A673 (cell line): ENCODE results near the gene APBA3. TPM values are rescaled to one million over a fixed set of nuclear protein-coding genes. Genes with fewer than 3 reads are reported as not detected.

Source experiments
- BruUV-seq: library from RNA; stranded (reverse); fragments of 400-500 nt; replicated peaks from 2 replicates; lab custom pipeline; 2021; lab: Mats Ljungman, UMichigan
- CTCF ChIA-PET: fragments of 300-600 bp; sonication (Branson Sonifier 250); formaldehyde crosslinking; loops from one replicate; lab custom pipeline; 2022; ENCODE audit warnings: antibody characterized with exemption; lab: Charles Lee
- POLR2A ChIA-PET: fragments of 300-600 bp; sonication (Branson Sonifier 250); formaldehyde crosslinking; loops from one replicate; lab custom pipeline; 2022; ENCODE audit warnings: antibody characterized with exemption; ENCODE audit not compliant: low non-redundant PET; lab: Charles Lee
- DNase-seq: peaks from one replicate; pipeline ENCODE4 v3.0.0-alpha.2; 2015; ENCODE audit warnings: low spot score
- H3K27ac ChIP-seq: fragments of 200-600 bp; sonication (generic); 2 replicates; pipeline ENCODE4 v1.5.1; 2016; ENCODE audit warnings: mixed run types, low read depth, mild to moderate bottlenecking, mixed read lengths, antibody characterized with exemption, low read length; ENCODE audit not compliant: poor library complexity, severe bottlenecking
- H3K27me3 ChIP-seq: fragments of 200-600 bp; sonication (generic); replicated peaks from 2 replicates; pipeline ENCODE4 v1.6.1; 2017; ENCODE audit warnings: mixed run types, low read depth, mild to moderate bottlenecking, mixed read lengths, antibody characterized with exemption, low read length; ENCODE audit not compliant: insufficient read depth, poor library complexity
- H3K36me3 ChIP-seq: fragments of 200-600 bp; sonication (generic); 2 replicates; pipeline ENCODE4 v1.6.1; 2016; ENCODE audit warnings: mixed run types, mild to moderate bottlenecking, mixed read lengths, antibody characterized with exemption, low read length; ENCODE audit not compliant: insufficient read depth, poor library complexity, severe bottlenecking
- H3K4me1 ChIP-seq: fragments of 200-600 bp; sonication (generic); 2 replicates; pipeline ENCODE4 v1.6.1; 2017; ENCODE audit warnings: mixed run types, mild to moderate bottlenecking, mixed read lengths, antibody characterized with exemption, low read length; ENCODE audit not compliant: insufficient read depth, poor library complexity, severe bottlenecking
- H3K4me3 ChIP-seq: fragments of 200-600 bp; sonication (generic); 2 replicates; pipeline ENCODE4 v1.5.1; 2016; ENCODE audit warnings: low read depth, mixed run types, mild to moderate bottlenecking, mixed read lengths, low read length; ENCODE audit not compliant: poor library complexity, severe bottlenecking
- H3K9me3 ChIP-seq: fragments of 200-600 bp; sonication (generic); 2 replicates; pipeline ENCODE4 v1.6.1; 2016; ENCODE audit warnings: mixed run types, low read depth, mild to moderate bottlenecking, mixed read lengths, antibody characterized with exemption, low read length; ENCODE audit not compliant: poor library complexity, severe bottlenecking
- CTCF ChIP-seq: fragments of 300-800, 200-600 bp; sonication (generic); conservative IDR thresholded peaks from 2 replicates; pipeline ENCODE4 v1.5.1; 2017; ENCODE audit warnings: low read depth, mild to moderate bottlenecking, antibody characterized with exemption, low read length, moderate library complexity, mixed read lengths
- EZH2 ChIP-seq: fragments of 200-600 bp; sonication (generic); IDR thresholded peaks from 2 replicates; pipeline ENCODE4 v1.6.1; 2017; ENCODE audit warnings: borderline replicate concordance, low read depth, mild to moderate bottlenecking, mixed read lengths, antibody characterized with exemption, low read length; ENCODE audit not compliant: poor library complexity, severe bottlenecking
- intact Hi-C: fragments of 100-400 bp; cut with micrococcal nuclease; formaldehyde crosslinking; loops from one replicate; pipeline ENCODE4 v1.10.0; 2022; ENCODE audit not compliant: unreplicated experiment
- total RNA-seq: library from RNA; stranded (reverse); gene quantifications from 2 replicates; pipeline ENCODE4 v1.2.3, GENCODE V29; 2021

Gene APBA3
- total RNA-seq, 1 experiment from 2014 or later = 30.0 TPM

DNA sequence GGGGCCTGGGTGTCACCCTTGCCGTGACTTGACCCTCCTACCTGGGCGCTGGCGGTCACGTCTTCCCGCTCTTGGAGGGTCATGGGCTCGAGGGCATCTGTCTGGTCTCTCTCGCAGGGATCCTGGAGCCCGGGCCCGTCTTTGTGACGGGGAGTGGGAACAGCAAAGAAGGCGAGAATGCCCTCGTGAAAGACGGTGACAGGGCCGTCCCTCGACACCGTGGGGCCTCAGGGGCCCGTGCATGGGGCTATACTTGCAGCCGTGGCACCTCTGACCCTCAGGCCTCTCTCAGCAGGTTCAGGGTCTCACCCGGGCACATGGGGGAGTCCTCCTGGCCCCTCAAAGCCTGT, 45.6 kb upstream of the APBA3 start:
- no peaks in the 10 kb centered on the region for H3K4me1 ChIP-seq
- H3K4me3 ChIP-seq = no peak overlapping the region
- intact Hi-C loops = no loop called here
- BruUV-seq = no TSS peak
- H3K9me3 ChIP-seq = no peaks in the 10 kb centered on the region
- no peaks in the 10 kb centered on the region for H3K27me3 ChIP-seq
- ChIA-PET POLR2A (no interaction called here), CTCF (no interaction called here)
- H3K36me3 ChIP-seq = no peaks in the 10 kb centered on the region
- DNase-seq = no peak
- TF ChIP-seq EZH2 (no peak), CTCF (no peak)
- no peak overlapping the region for H3K27ac ChIP-seq

- Histone ChIP-seq H3K4me3 (no peak overlapping the region), H3K27me3 (peaks cover 12% of the 10 kb centered on the region), H3K36me3 (no peaks in the 10 kb centered on the region), H3K27ac (no peak overlapping the region), H3K4me1 (peaks cover 6% of the 10 kb centered on the region), H3K9me3 (no peaks in the 10 kb centered on the region)
- ChIA-PET CTCF (no interaction called here), POLR2A (no interaction called here)
- no TSS peak for BruUV-seq
- intact Hi-C loops = no loop called here
- DNase-seq = no peak
- no peak for TF ChIP-seq EZH2
- TF ChIP-seq CTCF = no peak
These were observed 44.4 kb upstream of the APBA3 start for GRCh38 chr19:3805859-3806258.

DNA sequence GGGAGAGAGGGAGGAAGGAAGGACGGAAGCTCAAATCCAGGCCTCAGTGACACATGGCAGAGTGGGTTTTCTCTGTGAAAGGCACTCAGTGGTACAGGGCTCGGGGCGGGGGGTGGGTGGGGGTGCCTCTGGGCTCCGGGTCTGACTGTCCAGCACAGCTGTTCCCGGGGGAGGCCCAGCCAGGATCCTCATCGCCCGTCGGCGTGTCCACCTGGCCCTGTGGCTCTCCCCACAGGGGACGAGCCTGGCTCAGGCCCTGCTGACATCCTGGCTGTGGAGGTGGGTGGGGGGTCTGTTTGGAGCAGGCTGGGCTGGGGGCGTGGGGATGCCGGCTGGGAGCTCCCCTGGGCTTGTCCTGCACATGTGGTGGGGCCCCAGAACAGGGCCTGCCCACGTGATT, 42.9 kb upstream of the APBA3 start:
- no peak overlapping the region for H3K27ac ChIP-seq
- CTCF ChIA-PET = interaction anchor here (0.5 to 0.7 kb wide), 2 partner anchors 43 to 212 kb away, joined by 3 read pairs; partner anchors contain the start of gene APBA3
- TF ChIP-seq EZH2 = no peak

DNA sequence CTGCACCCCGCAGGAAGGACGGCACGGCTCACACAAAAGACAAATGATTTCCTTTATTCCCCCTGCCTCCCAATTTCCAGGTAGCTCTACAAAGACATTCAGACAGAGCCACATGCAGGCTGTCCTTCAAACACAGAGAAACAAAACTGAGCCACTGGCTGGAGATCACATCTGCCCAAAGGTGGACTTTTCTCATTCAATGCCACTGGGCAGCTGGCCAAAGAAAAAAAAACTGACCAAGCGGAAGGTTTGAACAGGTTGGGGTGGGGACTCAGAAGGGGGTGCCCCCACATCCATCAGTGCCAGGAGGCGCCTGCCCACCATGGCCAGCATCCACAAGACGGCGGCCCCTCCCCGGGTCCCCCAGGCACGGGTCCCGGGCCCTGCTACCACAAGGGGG, 42.5 kb upstream of the APBA3 start:
- no peaks in the 10 kb centered on the region for H3K9me3 ChIP-seq
- POLR2A ChIA-PET = no interaction called here
- no peaks in the 10 kb centered on the region for H3K36me3 ChIP-seq
- intact Hi-C loops = no loop called here
- no peak overlapping the region for H3K27ac ChIP-seq
- CTCF ChIA-PET = interaction anchor here (0.7 kb wide), 1 partner anchor 43 kb away, joined by 3 read pairs; the partner anchor contains the start of gene APBA3
- peaks cover 18% of the 10 kb centered on the region for H3K27me3 ChIP-seq
- no peak overlapping the region for H3K4me3 ChIP-seq
- BruUV-seq = no TSS peak
- H3K4me1 ChIP-seq = peaks cover 6% of the 10 kb centered on the region
- no peak for DNase-seq
- TF ChIP-seq CTCF (no peak), EZH2 (no peak)

More for the DNA sequence above, 42.9 kb upstream of the APBA3 start:
- intact Hi-C loops = no loop called here
- H3K4me3 ChIP-seq = no peak overlapping the region
- H3K9me3 ChIP-seq = no peaks in the 10 kb centered on the region
- peaks cover 6% of the 10 kb centered on the region for H3K4me1 ChIP-seq
- BruUV-seq = no TSS peak
- H3K27me3 ChIP-seq = peaks cover 18% of the 10 kb centered on the region
- no peak for DNase-seq
- POLR2A ChIA-PET = no interaction called here
- no peaks in the 10 kb centered on the region for H3K36me3 ChIP-seq
